BLaER1 (cell line): ENCODE measurements around the gene DPH7.
"Not testable (repeated sequence)": the region's sequence is repeated elsewhere in the genome, so short reads cannot be mapped to it uniquely, and the experiment has no call there.

Experiments used
- H3K27ac ChIP-seq: shearing (Covaris generic); formaldehyde crosslinking; 2 replicates; pipeline ENCODE4 v1.8.1; 2022
- H3K27me3 ChIP-seq: shearing (Covaris generic); formaldehyde crosslinking; 2 replicates; pipeline ENCODE4 v1.8.1; 2022
- H3K36me3 ChIP-seq: shearing (Covaris generic); formaldehyde crosslinking; 2 replicates; pipeline ENCODE4 v1.8.1; 2022
- H3K4me1 ChIP-seq: shearing (Covaris generic); formaldehyde crosslinking; 2 replicates; pipeline ENCODE4 v1.8.1; 2022
- H3K4me2 ChIP-seq: shearing (Covaris generic); formaldehyde crosslinking; 2 replicates; pipeline ENCODE4 v1.8.1; 2022
- H3K4me3 ChIP-seq: shearing (Covaris generic); formaldehyde crosslinking; 2 replicates; pipeline ENCODE4 v1.8.1; 2022
- H3K9ac ChIP-seq: shearing (Covaris generic); formaldehyde crosslinking; 2 replicates; pipeline ENCODE4 v1.8.1; 2022
- H3K9me3 ChIP-seq: shearing (Covaris generic); formaldehyde crosslinking; 2 replicates; pipeline ENCODE4 v1.8.1; 2022
- H4K20me1 ChIP-seq: shearing (Covaris generic); formaldehyde crosslinking; 2 replicates; pipeline ENCODE4 v1.8.1; 2022
- Cebpa-rat ChIP-seq: shearing (Covaris generic); IDR thresholded peaks from 2 replicates; pipeline ENCODE4 v1.8.1; 2022

DPH7 gene

GRCh38 chr9:137564817-137565411 is 13.8 kb downstream of the DPH7 start:
- Histone ChIP-seq H3K9me3 (no peaks in the 10 kb centered on the region), H3K4me1 (peaks cover 21% of the 10 kb centered on the region), H3K27ac (peak overlapping the region; percentile 49), H3K36me3 (peaks cover 51% of the 10 kb centered on the region), H4K20me1 (peaks cover 20% of the 10 kb centered on the region), H3K9ac (no peak overlapping the region), H3K4me2 (peak overlapping the region; percentile 59), H3K27me3 (no peaks in the 10 kb centered on the region), H3K4me3 (no peak overlapping the region)
- no peak for TF ChIP-seq Cebpa-rat

- no peak for TF ChIP-seq Cebpa-rat
- peaks cover 59% of the 10 kb centered on the region for H3K36me3 ChIP-seq
- 0 out of 2 replicates have a peak overlapping the region, but pooled peaks have one; percentile 6 for H3K9ac ChIP-seq
Measured at GRCh38 chr9:137564134-137564533, 14.6 kb downstream of the DPH7 start.

GRCh38 chr9:137558127-137558526 is 20.6 kb downstream of the DPH7 start:
- Histone ChIP-seq H3K36me3 (peaks cover 96% of the 10 kb centered on the region), H3K9me3 (no peaks in the 10 kb centered on the region), H4K20me1 (peaks cover 32% of the 10 kb centered on the region), H3K4me3 (no peak overlapping the region), H3K9ac (no peak overlapping the region), H3K4me2 (no peak overlapping the region), H3K4me1 (no peaks in the 10 kb centered on the region; the same call in 1 of the 2 replicates), H3K27me3 (no peaks in the 10 kb centered on the region), H3K27ac (no peak overlapping the region)
- no peak for TF ChIP-seq Cebpa-rat

More at GRCh38 chr9:137564134-137564533, 14.6 kb downstream of the DPH7 start:
- H3K9me3 ChIP-seq: no peaks in the 10 kb centered on the region
- peak overlapping the region; percentile 59; the same call in 1 of the 2 replicates for H3K4me2 ChIP-seq
- H3K27ac ChIP-seq: peak overlapping the region; percentile 49; the same call in 1 of the 2 replicates
- no peak overlapping the region for H3K4me3 ChIP-seq
- H4K20me1 ChIP-seq: peaks cover 20% of the 10 kb centered on the region
- no peaks in the 10 kb centered on the region for H3K27me3 ChIP-seq
- H3K4me1 ChIP-seq: peaks cover 21% of the 10 kb centered on the region

- Histone ChIP-seq H3K4me1 (peaks cover 12% of the 10 kb centered on the region; the same call in 1 of the 2 replicates), H3K9ac (no peak overlapping the region; the same call in 1 of the 2 replicates), H4K20me1 (peaks cover 45% of the 10 kb centered on the region), H3K4me3 (no peak overlapping the region), H3K27ac (peak overlapping the region; percentile 23; the same call in 1 of the 2 replicates), H3K27me3 (no peaks in the 10 kb centered on the region), H3K36me3 (peaks cover 81% of the 10 kb centered on the region), H3K9me3 (no peaks in the 10 kb centered on the region), H3K4me2 (no peak overlapping the region)
- no peak for TF ChIP-seq Cebpa-rat
Measured at GRCh38 chr9:137556069-137556838, 22.5 kb downstream of the DPH7 start.

GRCh38 chr9:137555179-137555578 is 23.5 kb downstream of the DPH7 start:
- TF ChIP-seq Cebpa-rat: no peak
- Histone ChIP-seq H3K4me1 (peaks cover 13% of the 10 kb centered on the region), H3K9me3 (no peaks in the 10 kb centered on the region), H3K4me3 (no peak overlapping the region), H3K36me3 (peaks cover 72% of the 10 kb centered on the region), H3K27ac (no peak overlapping the region), H3K9ac (no peak overlapping the region), H3K27me3 (no peaks in the 10 kb centered on the region), H3K4me2 (no peak overlapping the region), H4K20me1 (peaks cover 45% of the 10 kb centered on the region)

- Histone ChIP-seq H3K4me1 (peaks cover 21% of the 10 kb centered on the region), H3K9ac (no peak overlapping the region), H4K20me1 (peaks cover 45% of the 10 kb centered on the region), H3K4me3 (no peak overlapping the region), H3K36me3 (peaks cover 64% of the 10 kb centered on the region), H3K4me2 (no peak overlapping the region), H3K27me3 (no peaks in the 10 kb centered on the region), H3K9me3 (no peaks in the 10 kb centered on the region), H3K27ac (no peak overlapping the region)
- no peak for TF ChIP-seq Cebpa-rat
Measured at GRCh38 chr9:137554349-137554748, 24.4 kb downstream of the DPH7 start.

GRCh38 chr9:137553654-137554053 is 25.1 kb downstream of the DPH7 start:
- H3K36me3 ChIP-seq: peaks cover 58% of the 10 kb centered on the region

GRCh38 chr9:137552022-137552768 is 26.5 kb downstream of the DPH7 start:
- no peak for TF ChIP-seq Cebpa-rat

More at GRCh38 chr9:137553654-137554053, 25.1 kb downstream of the DPH7 start:
- not testable (repeated sequence) for H3K4me3 ChIP-seq, H3K9ac ChIP-seq, H3K27me3 ChIP-seq, H3K4me2 ChIP-seq, H3K9me3 ChIP-seq, H3K27ac ChIP-seq
- H3K4me1 ChIP-seq: peaks cover 28% of the 10 kb centered on the region
- H4K20me1 ChIP-seq: peaks cover 45% of the 10 kb centered on the region

GRCh38 chr9:137551264-137552021 is 27.3 kb downstream of the DPH7 start, which contains the start of gene MRPL41:
MRPL41 (plus strand) TSS chr9:137551879; CDS start chr9:137552082, 203 bp downstream.
- H3K27ac ChIP-seq: peak within 1 kb of the TSS; percentile 71
- no peaks in the 10 kb centered on the region for H3K27me3 ChIP-seq
- peak within 1 kb of the TSS; percentile 94 for H3K4me2 ChIP-seq
- peaks cover 42% of the 10 kb centered on the region for H4K20me1 ChIP-seq
- H3K9me3 ChIP-seq: no peaks in the 10 kb centered on the region; the same call in 1 of the 2 replicates
- H3K4me3 ChIP-seq: peak within 1 kb of the TSS; percentile 74
- TF ChIP-seq Cebpa-rat: no peak
- H3K4me1 ChIP-seq: peaks cover 50% of the 10 kb centered on the region
- peak within 1 kb of the TSS; percentile 75 for H3K9ac ChIP-seq
- peaks cover 36% of the 10 kb centered on the region for H3K36me3 ChIP-seq

More at GRCh38 chr9:137552022-137552768, 26.5 kb downstream of the DPH7 start:
- Histone ChIP-seq H3K4me2 (peak overlapping the region; percentile 73), H3K9ac (peak overlapping the region; percentile 75; the same call in 1 of the 2 replicates), H3K9me3 (no peaks in the 10 kb centered on the region), H3K4me1 (peaks cover 43% of the 10 kb centered on the region), H3K27me3 (no peaks in the 10 kb centered on the region), H3K27ac (peak overlapping the region; percentile 55), H4K20me1 (peaks cover 45% of the 10 kb centered on the region), H3K36me3 (peaks cover 44% of the 10 kb centered on the region), H3K4me3 (peak overlapping the region; percentile 74)

GRCh38 chr9:137550958-137551263 is 27.8 kb downstream of the DPH7 start:
- H3K9me3 ChIP-seq, H3K27me3 ChIP-seq: not testable (repeated sequence)
- H3K27ac ChIP-seq: peak overlapping the region; percentile 71
- H3K4me1 ChIP-seq: peaks cover 55% of the 10 kb centered on the region
- peaks cover 31% of the 10 kb centered on the region for H3K36me3 ChIP-seq
- peak overlapping the region; percentile 70 for H3K4me3 ChIP-seq
- H3K9ac ChIP-seq: peak overlapping the region; percentile 73
- H3K4me2 ChIP-seq: peak overlapping the region; percentile 94
- H4K20me1 ChIP-seq: peaks cover 37% of the 10 kb centered on the region
